RWPE2 (cell line): Measurements from ENCODE around the gene SECISBP2L.
"Not testable (repeated sequence)": the region's sequence is repeated elsewhere in the genome, so short reads cannot be mapped to it uniquely, and the experiment has no call there.

Experiments
- ATAC-seq: fragments of 200-7000 bp; cut with Tn5 transposase; 3 replicates; pipeline ENCODE4 v1.9.1; 2021; ENCODE audit warnings: low read depth
- DNase-seq: peaks from one replicate; pipeline ENCODE4 v3.0.0-alpha.2; 2020; ENCODE audit warnings: low spot score
- H3K27ac ChIP-seq: fragments of 450-650 bp; 2 replicates; pipeline ENCODE4 v1.5.1; 2017; ENCODE audit warnings: mild to moderate bottlenecking; ENCODE audit not compliant: poor library complexity, severe bottlenecking
- H3K27me3 ChIP-seq: fragments of 250-450 bp; sonication (Bioruptor Pico); 2 replicates; pipeline ENCODE4 v1.5.1; 2021; ENCODE audit warnings: mild to moderate bottlenecking, moderate library complexity; ENCODE audit not compliant: insufficient read depth, poor library complexity, severe bottlenecking
- H3K36me3 ChIP-seq: fragments of 250-450 bp; sonication (Bioruptor Pico); 2 replicates; pipeline ENCODE4 v1.5.1; 2020; ENCODE audit warnings: low read depth, mild to moderate bottlenecking, moderate library complexity
- H3K4me1 ChIP-seq: fragments of 250-450 bp; sonication (Bioruptor Pico); 2 replicates; pipeline ENCODE4 v1.5.1; 2021; ENCODE audit warnings: mild to moderate bottlenecking, moderate library complexity; ENCODE audit not compliant: insufficient read depth, poor library complexity, severe bottlenecking
- H3K4me3 ChIP-seq: fragments of 250-450 bp; sonication (Bioruptor Pico); 2 replicates; pipeline ENCODE4 v1.5.1; 2021; ENCODE audit warnings: mild to moderate bottlenecking, moderate library complexity; ENCODE audit not compliant: severe bottlenecking
- H3K9me3 ChIP-seq: fragments of 250-450 bp; sonication (Bioruptor Pico); 2 replicates; pipeline ENCODE4 v1.5.1; 2021; ENCODE audit warnings: mild to moderate bottlenecking, moderate library complexity; ENCODE audit not compliant: severe bottlenecking
- TF ChIP-seq, protein P1 (sequence below): fragments of 450-650 bp; IDR thresholded peaks from one replicate; pipeline ENCODE4 v1.5.1; 2017; ENCODE audit warnings: mild to moderate bottlenecking, moderate library complexity; ENCODE audit not compliant: poor library complexity, severe bottlenecking

SECISBP2L gene

DNA sequence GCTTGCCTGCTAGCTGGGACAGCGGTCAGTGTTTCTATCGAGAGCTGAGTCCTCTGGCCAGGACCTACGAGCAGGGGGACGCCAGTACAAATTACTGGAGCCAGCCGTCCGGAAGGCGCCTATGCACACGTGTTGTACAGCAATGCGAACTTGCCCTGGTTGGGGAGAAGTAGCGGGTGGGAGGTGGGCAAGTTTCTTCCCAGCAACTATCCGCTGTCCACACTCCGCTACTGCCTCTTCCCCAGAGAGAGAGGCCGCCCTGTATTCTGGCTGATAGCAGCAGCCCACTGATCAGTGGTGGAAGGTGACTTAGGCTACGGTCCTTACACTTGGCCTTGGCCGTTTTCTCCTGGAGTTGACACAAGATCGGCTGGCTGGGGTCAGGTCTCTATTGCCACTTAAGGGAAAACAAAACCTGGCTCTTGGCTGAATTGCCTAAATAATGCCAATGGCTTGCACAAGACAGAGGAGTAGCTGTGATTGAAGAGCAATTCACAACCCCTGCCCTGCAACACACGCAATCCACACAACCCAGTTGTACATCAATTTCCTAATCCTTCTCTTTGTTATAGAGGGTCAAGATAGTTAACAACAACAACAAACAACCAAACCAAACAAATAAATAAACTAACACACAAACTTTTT lies 69.7 kb downstream of the SECISBP2L start:
- Histone ChIP-seq H3K36me3 (no peaks in the 10 kb centered on the region), H3K27me3 (no peaks in the 10 kb centered on the region), H3K4me1 (no peaks in the 10 kb centered on the region), H3K9me3 (no peaks in the 10 kb centered on the region), H3K27ac (no peak overlapping the region), H3K4me3 (no peak overlapping the region)
- ATAC-seq (0 out of 3 replicates have a peak, but pooled peaks have one; percentile 2), DNase-seq (no peak)
- TF ChIP-seq, protein P1, sequence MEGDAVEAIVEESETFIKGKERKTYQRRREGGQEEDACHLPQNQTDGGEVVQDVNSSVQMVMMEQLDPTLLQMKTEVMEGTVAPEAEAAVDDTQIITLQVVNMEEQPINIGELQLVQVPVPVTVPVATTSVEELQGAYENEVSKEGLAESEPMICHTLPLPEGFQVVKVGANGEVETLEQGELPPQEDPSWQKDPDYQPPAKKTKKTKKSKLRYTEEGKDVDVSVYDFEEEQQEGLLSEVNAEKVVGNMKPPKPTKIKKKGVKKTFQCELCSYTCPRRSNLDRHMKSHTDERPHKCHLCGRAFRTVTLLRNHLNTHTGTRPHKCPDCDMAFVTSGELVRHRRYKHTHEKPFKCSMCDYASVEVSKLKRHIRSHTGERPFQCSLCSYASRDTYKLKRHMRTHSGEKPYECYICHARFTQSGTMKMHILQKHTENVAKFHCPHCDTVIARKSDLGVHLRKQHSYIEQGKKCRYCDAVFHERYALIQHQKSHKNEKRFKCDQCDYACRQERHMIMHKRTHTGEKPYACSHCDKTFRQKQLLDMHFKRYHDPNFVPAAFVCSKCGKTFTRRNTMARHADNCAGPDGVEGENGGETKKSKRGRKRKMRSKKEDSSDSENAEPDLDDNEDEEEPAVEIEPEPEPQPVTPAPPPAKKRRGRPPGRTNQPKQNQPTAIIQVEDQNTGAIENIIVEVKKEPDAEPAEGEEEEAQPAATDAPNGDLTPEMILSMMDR = no peak

DNA sequence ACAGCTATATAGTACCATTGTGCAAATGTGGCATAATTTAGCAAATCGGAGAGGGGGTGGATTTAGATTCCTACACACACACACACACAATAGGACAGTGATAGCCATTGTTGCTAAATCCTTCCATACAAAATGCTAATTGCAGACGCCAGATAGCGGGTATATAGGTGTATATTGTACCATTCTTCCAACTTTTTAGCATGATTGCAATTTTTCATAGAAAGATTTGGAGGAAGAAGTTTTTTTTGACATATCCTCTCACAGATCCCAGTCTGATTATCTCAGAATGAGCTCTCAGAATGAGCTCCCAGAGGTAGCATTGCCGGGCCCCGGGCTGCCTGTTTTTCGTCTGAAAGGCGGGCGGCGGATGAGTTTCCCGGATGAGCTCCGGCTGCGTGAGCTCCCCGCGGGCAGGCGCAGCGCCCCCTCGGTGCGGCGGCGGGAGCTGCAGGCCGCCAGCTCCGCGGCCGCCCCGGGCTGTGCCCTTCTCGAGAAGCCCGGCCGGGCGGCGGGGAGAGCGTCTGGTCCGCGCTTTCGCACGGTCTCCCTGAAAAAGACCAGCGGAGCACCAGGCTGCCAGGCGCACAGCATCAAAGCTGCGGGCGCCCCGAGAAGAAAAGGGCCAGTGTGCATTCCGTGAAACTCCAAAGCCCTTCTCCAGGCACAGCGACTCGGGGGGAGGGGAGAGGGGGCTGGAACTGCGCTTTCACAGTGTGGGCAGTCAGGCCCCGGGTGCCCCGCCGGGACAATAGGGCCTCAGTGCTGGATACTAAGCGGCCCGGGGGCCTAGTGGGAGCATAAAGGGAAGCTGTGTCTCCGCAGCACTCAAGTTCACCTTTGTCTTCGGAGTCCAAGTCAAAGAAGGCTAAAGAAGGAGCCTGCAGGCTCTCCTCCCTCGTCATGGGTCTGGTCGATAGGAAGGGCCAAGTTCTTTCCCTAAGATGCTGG lies 70.5 kb downstream of the SECISBP2L start:
- peak; percentile 81 for DNase-seq
- Histone ChIP-seq H3K36me3 (no peaks in the 10 kb centered on the region), H3K4me1 (no peaks in the 10 kb centered on the region), H3K27ac (no peak overlapping the region), H3K9me3 (no peaks in the 10 kb centered on the region), H3K4me3 (peak overlapping the region; percentile 39), H3K27me3 (no peaks in the 10 kb centered on the region)
- peak; percentile 95 for ATAC-seq
- TF ChIP-seq, protein P1 = peak; percentile 99

DNA sequence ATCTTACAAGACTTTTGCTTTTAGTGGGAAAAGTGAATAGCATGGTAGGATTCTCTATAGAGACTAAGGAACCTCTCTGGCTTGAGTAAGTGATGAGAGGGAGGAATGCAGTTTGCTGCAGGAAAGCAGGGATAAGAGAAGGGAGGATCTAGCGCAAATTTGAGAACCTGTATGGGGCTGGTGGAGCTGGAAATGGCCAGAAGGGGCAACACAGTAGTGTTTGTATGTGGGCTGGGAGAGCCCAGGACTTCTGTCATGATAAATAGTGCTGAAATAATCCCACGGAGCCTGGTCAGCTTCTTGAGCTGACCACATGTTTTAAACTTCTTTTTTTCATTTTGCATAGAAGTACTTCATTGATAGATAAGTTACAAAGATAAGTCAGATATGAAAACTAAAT lies 71.4 kb downstream of the SECISBP2L start:
- no peaks in the 10 kb centered on the region for H3K36me3 ChIP-seq
- no peaks in the 10 kb centered on the region for H3K4me1 ChIP-seq
- H3K27me3 ChIP-seq = no peaks in the 10 kb centered on the region
- no peaks in the 10 kb centered on the region for H3K9me3 ChIP-seq
- DNase-seq = no peak
- H3K27ac ChIP-seq = no peak overlapping the region
- no peak for ATAC-seq
- TF ChIP-seq, protein P1 = no peak
- no peak overlapping the region for H3K4me3 ChIP-seq

DNA sequence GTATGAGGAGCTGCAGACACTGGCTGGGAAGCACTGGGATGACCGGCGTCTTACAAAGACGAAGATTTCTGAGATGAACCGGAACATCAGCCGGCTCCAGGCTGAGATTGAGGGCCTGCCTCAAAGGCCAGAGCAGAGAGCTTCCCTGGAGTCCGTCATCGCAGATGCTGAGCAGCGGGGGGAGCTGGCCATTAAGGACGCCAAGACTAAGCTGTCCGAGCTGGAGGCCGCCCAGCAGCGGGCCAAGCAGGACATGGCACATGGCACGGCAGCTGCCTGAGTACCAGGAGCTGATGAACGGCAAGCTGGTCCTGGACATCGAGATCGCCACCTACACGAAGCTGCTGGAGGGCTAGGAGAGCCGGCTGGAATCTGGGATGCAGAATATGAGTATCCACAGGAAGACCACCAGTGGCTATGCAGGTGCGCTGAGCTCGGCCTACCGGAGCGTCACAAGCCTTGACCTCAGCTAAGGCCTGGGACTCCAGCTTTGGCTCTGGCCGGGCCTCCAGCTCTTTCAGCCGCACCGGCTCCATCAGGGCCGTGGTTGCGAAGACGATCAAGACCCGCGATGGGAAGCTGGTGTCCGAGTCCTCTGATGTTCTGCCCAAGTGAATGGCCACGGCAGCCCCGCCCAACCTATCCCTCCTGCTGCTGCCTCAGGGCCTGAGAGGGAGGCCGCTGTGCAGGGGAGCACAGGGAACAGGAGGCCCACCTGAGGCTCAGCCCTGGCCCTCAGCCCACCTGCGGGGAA lies 73.3 kb downstream of the SECISBP2L start:
- Histone ChIP-seq H3K4me1 (no peaks in the 10 kb centered on the region), H3K36me3 (no peaks in the 10 kb centered on the region), H3K27ac (no peak overlapping the region), H3K4me3 (no peak overlapping the region), H3K9me3 (no peaks in the 10 kb centered on the region), H3K27me3 (no peaks in the 10 kb centered on the region)
- TF ChIP-seq, protein P1 = no peak
- ATAC-seq (no peak), DNase-seq (no peak)

DNA sequence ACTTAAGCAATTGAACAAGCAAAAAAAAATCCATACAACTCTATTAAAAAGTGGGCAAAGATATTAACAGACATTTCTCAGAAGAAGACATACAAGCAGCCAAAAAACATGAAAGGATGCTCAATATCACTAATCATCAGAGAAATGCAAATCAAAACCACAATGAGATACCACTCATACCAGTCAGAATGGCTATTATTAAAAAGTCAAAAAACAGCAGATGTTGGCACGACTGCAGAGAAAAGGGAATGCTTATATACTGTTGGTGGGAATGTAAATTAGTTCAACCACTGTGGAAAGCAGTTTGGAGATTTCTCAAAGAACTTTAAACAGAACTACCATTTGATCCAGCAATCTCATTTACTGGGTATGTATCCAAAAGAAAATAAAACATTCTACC lies 75.3 kb downstream of the SECISBP2L start:
- not testable (repeated sequence) for H3K9me3 ChIP-seq, ATAC-seq, H3K27ac ChIP-seq, H3K36me3 ChIP-seq, H3K27me3 ChIP-seq, H3K4me3 ChIP-seq, H3K4me1 ChIP-seq, DNase-seq
